Superior temporal gyrus (tissue), 1 donor: ENCODE measurements around the gene PLA2G3.

Experiments
- DNase-seq: peaks from one replicate; pipeline ENCODE4 v3.0.0-alpha.2; 2016; ENCODE audit errors: extremely low spot score

PLA2G3 gene

DNA sequence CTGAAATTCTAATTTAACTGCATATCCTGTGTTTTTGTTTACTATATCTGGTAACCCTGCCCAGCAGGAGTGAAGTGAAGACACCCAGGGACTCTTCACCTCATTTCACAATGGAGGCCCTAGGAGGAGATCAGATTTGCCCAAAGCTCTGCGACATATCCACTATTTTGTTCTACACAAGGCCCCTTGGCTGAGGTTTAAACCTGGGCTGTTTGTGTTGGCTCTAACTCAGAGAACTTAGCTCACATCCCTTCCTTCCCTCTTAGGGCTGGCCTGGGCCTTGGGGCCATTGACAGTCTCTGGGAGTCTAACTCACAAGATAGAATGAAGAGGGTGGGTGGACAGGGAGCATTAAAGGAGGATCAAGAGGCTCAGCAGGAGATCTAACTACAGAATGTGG, 8.2 kb upstream of the PLA2G3 start:
- no peak for DNase-seq

DNA sequence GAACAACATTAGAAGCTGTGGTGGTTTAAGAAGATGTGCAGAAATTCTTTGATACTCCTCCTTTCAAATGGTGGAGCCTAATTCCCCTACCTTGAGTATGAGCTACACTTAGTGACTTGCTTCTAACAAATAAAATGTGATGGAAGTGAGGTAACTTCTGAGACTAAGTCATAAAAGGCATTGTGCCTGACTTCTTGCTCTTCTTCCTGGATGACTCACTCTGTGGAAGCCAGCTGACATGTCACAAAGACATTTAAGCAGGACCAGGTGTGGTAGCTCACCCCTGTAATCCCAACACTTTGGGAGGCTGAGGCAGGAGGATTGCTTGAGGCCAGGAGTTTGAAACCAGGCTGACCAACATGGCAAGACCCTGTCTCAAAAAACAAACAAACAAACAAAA, 3.9 kb upstream of the PLA2G3 start:
- DNase-seq, result no peak

DNA sequence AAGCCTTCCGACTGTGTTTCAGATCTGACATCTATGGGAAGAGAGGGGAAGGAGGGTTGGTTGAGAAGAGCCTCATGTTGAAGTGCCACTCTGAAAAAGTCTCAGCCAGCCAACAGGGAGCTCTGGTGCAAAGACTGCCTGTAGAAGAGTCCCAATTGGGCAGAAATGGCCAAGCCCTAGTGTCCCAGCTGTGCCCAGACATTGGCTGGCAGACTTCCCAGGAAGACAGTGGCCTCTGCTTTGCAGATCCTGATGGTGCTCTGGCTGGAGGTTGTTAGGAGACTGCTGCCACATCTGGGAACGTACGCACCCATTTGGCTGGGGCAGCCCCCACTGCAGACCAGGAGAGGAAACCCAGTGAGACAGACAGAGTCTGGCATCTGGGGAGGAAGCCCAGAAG, 3.2 kb upstream of the PLA2G3 start:
- DNase-seq, result peak; percentile 53

DNA sequence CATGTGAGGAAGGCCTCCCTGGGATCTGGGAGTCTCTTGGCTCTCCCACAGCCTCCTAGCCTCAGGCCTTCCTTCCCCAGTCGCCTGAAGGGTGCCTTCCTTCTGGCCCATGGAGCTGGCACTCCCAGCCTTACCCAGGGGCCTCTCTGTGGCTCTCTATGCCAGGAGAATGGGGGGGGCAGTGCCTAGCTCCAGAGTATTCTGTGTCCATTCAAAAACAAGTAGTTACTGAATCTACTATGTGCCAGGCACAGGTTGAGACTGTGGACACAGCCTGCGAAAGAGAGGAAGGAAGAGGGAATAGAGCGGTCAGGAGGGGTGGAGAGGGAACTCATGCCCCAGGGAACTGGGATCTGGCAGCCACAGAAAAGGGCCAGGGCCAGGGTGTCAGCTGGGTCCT, 2.7 kb upstream of the PLA2G3 start:
- no peak for DNase-seq

DNA sequence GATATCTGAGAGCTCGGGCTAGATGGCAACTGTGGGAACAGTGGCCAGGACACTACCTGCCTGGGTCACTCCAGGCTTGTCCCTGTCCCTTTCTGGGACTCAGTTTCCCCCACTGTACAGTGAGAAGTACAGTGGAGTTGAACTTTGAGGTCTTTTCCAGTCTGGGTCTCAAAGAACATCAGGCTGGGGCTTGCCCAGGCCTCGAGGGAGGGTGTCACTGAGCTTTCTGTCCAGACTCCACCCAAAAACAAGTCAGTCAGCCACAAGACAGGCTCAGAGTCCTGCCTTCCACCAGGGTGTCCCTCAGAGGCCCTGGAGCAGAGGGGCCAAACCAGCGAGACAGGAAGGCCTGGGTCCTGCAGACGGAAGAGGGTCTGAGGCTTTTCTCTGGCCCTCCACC, 2.0 kb upstream of the PLA2G3 start:
- DNase-seq, result no peak

DNA sequence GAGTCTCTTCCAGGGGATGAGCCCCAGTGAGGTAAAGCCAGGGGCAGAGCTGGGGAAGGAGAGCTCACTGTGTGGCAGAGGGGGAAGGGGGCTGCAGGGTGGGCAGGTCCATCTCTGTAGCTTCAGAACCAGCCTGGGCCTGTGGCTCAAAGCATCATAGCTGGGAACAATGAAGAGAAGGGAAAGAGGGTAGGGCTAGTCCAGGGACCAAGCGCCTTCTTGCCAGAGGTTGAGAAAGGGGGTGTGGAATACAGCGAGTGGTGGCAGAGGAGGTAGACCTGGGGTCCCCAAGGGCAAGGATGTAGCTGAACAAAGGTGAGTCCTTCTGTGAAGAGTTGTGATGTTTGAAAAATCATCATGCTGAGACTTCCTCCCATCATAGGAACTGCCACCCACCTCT, 1.2 kb upstream of the PLA2G3 start:
- no peak for DNase-seq

DNA sequence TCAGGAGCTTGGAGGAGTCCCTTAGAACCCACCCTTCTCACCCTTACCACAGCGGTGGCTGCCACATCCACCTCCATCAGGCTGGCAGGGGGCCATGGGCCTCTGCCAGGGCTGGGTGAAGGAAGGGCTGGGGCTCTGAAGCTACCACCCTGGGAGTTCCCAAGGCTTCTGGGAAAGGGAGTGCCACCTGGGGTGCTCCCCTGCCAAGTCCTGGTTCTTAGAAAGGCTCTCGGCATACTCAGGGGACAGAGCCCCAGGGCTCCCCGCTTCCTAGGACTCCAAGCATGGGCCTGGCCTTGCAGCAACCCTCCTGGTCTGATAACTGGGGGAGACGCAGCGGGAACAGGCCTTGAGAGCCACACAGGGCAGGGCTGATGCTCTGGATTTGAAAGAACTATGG, 438 bp upstream of the PLA2G3 start:
- no peak for DNase-seq

DNA sequence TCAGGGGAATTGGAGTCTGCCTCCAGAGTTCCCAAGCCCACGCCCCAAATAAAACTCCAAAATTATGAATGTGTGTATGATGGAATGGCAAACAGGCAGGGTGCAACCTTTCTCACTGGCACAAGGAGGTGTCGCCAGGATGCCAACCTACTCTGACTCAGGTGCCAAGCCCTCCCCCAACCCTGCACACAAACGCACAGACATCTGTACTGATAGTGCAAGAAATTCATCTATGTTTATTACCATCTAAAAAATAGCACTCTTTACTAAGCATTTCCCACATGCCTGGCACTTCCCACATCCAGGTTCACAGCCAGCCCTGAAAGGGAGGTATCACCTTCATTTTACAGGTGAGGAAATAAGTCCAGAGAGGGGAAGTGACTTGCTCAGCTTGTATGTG, 1.2 kb downstream of the PLA2G3 start:
- DNase-seq, result no peak

DNA sequence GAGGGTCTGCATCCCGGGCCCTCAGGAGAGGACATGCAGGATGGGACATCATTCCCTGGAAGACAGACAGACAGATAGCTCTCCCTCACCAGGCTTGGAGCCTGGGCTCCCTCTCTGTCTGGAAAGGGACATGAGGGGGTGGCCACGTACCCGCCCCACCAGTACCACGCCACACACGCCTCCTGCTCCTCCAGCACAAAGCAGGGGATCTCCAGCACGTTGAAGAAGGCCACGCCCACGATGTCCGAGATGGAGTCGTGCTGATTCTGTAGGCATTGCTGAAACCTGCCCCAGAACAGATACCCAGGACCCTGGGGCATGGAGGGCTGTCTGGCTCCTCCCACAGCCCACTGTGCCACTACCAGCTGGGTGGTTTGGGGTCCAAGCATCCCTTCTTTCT, 2.2 kb downstream of the PLA2G3 start:
- DNase-seq, result no peak

DNA sequence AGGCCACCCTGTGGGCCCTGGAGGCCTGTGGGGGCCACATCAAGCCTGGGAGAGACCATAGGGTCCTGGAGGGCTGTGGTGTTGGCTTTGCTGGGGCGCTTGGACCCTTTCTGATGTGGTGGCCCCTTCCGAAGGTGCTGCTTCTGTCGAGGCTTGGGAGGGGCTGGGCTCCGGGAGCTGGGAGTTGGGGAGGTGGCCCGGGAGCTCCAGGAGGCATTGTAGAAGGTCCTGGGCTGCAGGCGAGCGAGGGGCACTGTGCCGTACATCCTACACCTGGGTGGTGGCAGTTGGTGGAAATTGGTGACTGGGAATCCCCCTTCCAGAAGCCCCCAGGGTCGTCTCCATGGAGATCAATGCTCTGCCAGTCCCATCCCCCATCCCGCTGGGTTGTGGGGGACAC, 2.6 kb downstream of the PLA2G3 start:
- no peak for DNase-seq

DNA sequence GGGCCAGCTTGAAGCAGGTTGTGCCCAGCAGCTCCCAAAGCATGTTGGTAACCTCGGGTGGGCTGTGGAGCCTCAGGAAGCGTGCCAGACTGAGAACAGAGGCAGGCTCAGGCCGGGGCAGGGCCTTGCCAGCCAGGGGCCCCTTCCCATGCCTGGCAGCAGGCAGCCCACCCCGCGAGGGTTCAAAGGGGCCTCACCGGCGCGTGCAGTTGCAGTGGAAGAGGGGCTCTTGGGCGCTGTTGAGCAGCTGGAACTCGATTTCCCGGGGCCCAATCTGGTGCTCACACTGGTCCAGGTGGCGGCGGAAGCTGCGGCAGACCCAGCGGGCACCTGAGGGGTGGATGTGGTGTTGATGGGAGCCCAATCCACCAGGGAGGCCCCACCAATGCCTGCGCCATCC, 3.6 kb downstream of the PLA2G3 start:
- no peak for DNase-seq

DNA sequence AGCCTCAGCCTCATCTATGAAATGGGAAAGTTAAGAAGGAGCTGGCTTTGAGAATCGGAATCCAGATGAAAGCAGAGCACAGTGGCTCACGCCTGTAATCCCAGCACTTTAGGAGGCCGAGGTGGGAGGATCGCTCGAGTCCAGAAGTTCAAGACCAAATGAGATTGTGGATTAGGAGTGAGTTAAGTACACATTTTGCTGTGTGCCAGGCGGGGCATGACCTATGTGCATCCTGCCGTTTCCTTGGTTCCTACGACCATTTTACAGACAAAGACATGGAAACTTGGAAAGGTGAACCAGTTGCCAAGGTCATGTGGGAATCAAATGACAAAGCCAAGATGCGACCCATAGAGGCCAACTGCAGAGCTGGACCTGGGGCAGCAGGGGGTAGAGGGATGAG, 4.2 kb downstream of the PLA2G3 start:
- no peak for DNase-seq

DNA sequence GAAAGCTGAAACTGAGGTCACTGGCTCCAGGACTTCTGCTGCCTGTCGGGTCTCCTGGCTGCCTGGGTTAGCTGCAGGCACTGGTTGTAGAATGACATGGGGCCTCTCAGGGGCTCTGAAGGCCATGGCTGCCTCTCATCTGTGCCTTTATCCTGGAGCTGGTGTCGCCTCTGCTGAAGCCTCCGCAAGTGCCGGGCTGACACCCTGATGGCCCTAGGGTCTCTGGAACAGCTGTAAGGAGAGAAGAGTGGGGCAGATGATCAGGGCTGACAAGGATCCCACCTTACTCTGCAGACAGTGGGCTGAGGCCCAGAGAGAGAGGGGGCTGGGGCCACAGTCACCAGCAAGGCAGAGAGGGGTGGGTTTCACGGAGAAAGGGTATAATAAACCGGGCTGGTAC, 4.6 kb downstream of the PLA2G3 start:
- no peak for DNase-seq

DNA sequence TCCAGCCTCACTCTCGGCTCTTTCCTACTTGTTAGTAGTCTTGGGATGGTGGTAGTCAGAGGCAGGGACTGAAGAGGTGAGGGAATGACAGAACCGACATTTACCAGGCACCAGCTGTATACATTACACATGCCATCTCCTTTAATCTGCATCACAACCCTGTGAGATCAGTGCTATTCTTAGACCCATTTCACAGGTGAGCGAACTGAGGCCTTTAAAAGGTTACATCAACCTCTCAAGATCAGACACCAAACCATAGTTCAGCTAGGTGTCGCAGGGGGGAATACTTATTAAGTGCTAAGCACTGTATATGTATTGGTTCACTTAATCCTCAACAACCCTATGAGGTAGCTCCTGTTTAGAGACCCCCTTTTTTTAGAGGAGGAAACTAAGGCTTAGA, 5.6 kb downstream of the PLA2G3 start:
- DNase-seq, result no peak

DNA sequence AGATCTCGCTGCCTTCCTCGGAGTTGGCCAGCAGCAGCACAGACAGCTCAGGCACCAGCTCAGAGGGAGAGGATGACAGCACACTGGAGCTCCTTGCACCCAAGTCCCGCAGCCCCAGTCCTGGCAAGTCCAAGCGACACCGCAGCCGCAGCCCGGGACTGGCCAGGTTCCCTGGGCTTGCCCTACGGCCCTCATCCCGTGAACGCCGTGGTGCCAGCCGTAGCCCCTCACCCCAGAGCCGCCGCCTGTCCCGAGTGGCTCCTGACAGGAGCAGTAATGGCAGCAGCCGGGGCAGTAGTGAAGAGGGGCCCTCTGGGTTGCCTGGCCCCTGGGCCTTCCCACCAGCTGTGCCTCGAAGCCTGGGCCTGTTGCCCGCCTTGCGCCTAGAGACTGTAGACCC, 6.4 kb downstream of the PLA2G3 start:
- no peak for DNase-seq

DNA sequence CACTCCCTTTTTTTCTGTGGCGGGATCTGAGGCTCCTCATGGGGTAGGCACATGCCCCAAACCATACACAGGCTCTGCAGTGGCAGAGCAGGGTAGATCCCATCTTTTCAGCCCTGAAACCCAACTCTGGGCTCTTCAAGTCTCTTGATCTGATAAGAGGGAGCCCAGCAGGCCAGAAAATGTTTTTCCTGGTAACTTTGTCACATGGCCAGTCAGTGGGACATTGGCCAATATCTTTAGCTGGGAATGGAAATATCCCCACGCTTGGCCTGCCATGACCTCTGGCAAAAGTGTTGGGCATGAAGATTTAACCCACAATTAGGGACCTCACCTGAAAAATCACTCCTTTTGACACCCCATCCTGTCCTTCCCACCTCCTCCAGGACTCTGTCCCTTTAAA, 9.4 kb downstream of the PLA2G3 start:
- no peak for DNase-seq

DNA sequence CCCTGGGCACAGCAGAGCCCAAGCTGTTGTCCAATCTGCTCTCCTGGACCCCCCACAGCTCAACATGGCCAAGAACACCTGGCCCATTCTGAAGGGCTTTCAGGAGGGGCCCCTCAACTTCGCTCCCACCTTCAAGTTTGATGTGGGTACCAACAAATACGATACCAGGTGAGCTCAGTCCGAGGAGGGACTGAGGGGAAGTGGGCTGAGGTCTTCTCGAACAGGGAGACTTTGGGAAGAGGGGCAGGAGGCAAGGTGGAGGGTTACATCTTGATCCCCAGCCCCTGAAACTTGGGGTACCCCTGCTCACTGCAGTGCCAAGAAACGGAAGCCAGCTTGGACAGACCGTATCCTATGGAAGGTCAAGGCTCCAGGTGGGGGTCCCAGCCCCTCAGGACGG, 12.2 kb downstream of the PLA2G3 start:
- DNase-seq, result no peak

DNA sequence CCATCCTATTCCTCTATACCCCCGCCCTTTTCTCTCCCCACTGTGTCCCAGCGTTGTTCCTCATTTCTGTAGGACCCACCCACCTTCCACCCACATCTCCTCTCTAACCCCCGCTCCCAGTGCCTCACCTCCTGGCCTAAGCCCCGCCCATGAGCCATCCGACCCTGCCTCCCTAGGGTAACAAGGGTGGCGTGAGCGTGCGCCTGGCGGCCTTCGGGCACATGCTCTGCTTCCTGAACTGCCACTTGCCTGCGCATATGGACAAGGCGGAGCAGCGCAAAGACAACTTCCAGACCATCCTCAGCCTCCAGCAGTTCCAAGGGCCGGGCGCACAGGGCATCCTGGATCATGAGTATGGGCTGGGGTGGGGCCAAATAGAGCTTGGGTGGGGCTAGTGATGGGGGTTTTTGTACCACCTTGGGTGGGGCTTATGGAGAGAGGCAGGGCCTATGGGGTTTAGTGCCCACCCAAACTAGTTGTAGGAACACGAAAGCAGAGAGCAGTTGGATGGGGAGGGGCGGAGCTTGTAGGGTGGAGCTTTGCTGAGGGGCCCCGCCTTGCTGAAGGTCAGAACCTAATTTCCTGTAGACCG, 13.0 kb downstream of the PLA2G3 start:
- DNase-seq, result no peak

DNA sequence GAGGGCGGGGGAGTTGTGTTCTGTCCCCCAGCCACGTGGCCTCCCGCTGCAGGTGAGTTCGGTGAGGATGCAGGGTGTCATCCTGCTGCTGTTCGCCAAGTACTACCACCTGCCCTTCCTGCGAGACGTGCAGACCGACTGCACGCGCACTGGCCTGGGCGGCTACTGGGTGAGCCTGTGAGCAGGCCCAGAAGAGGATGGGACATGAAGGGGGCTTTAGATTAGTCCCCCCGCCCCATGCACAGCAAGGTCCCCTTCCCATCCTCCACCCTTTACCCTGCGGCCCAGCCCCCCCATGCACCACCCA, 13.5 kb downstream of the PLA2G3 start:
- no peak for DNase-seq

DNA sequence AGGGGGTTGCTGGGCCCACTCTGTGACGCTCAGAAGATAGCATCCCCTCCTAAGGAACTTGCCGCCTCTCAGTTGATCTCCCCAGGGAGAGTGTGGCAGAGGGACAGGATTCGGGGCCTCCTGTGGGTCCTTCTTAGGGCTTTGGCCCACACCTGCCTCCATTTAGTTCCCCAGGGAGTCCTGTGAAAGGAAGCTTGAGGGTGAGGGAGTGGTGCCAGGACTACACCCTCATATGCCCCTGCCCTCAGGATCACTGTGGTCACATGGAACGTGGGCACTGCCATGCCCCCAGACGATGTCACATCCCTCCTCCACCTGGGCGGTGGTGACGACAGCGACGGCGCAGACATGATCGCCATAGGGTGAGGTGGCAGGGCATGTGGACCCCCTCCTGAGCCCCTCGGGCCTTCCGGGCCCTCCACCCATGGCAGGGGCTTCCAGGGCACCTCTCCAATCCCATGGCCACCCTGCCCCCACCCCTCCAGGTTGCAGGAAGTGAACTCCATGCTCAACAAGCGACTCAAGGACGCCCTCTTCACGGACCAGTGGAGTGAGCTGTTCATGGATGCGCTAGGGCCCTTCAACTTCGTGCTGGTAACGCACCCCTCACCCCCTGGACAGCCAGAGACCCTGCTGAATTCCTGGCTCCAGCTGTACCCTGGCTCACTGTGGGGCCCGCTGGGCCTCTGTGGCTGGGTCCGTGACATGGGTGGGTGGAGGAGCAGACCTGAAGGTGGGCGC, 14.0 kb downstream of the PLA2G3 start:
- no peak for DNase-seq

DNA sequence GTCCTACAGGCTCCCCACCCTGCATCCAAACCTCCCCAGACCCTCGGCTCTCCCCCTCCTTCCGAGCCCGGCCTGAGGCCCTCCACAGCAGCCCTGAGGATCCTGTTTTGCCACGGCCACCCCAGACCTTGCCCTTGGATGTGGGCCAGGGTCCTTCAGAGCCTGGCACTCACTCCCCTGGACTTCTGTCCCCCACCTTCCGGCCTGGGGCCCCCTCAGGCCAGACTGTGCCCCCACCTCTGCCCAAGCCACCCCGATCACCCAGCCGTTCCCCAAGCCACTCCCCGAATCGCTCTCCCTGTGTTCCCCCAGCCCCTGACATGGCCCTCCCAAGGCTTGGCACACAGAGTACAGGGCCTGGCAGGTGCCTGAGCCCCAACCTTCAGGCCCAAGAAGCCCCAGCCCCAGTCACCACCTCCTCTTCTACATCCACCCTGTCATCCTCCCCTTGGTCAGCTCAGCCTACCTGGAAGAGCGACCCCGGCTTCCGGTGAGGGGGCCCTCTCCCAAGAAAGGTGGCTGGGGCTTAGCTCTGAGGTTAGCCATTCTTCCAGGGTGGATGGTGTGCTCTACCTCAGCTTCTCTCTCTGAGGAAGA, 14.7 kb downstream of the PLA2G3 start:
- DNase-seq, result no peak

DNA sequence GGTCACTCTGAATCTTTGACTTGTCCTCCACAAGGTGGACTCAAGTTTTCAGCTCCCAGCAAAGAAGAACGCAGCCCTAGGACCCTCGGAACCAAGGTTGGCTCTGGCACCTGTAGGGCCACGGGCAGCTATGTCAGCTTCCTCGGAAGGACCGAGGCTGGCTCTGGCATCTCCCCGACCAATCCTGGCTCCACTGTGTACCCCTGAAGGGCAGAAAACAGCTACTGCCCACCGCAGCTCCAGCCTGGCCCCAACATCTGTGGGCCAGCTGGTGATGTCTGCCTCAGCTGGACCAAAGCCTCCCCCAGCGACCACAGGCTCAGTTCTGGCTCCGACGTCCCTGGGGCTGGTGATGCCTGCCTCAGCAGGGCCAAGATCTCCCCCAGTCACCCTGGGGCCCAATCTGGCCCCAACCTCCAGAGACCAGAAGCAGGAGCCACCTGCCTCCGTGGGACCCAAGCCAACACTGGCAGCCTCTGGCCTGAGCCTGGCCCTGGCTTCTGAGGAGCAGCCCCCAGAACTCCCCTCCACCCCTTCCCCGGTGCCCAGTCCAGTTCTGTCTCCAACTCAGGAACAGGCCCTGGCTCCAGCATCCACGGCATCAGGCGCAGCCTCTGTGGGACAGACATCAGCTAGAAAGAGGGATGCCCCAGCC, 15.4 kb downstream of the PLA2G3 start:
- no peak for DNase-seq

DNA sequence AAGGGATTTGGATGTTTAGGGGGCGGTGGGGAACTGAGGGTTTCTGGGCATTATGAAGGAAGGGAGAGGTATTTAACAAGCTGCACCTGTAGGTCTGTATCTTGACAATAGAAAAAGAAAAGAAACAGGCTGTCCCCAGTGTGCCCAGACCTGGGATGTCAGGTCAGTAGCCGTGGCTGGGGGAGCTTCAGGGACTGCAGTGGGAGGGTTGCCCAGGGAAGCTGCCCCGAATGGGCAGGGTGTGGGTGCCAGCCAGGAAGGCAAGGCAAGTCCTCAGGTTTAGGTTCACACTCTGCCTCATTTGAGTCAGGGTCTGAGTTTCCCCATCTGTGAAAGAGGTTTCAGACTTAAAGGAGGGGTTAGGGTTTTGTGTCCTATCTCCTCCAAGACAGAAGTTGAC, 16.0 kb downstream of the PLA2G3 start:
- no peak for DNase-seq

DNA sequence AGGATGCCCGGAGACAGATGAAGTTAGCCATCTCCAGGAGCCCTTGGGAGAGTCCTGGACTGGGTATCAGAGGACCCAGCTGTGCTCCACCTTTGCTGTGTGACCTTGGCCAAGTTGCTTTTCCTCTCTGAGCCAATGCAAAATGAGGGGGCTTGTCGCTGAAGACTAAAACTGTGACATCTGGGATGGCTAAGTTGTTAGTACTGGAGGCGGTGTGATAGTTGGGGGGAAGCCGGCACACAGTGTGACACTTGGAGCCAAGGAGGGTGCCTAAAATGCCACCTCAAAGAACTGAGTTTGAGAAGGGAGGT, 17.1 kb downstream of the PLA2G3 start:
- DNase-seq, result no peak
